Spleen (tissue), 11 donors: ENCODE measurements around the gene TMEM129. TPM values are rescaled to one million over a fixed set of nuclear protein-coding genes. Genes with fewer than 3 reads are reported as not detected.

ENCODE experiments used
- DNase-seq: peaks from one replicate; pipeline ENCODE4 v3.0.0-alpha.2; 2020
- H3K27ac ChIP-seq, 8 donors: fragments of 200-600 bp; sonication (generic) in 7 of 8; 1 replicate in 4 of 8; 2 replicates in 4 of 8; pipeline versions ENCODE4 v1.5.0 to v1.8.0; 2016 to 2021; ENCODE audit warnings: inconsistent platforms in 4 of 8, mild to moderate bottlenecking in 4 of 8, moderate library complexity in 1 of 8
- H3K27me3 ChIP-seq, 7 donors: fragments of 200-600 bp; sonication (generic) in 6 of 7; replicated peaks in 1 of 7; 1 replicate in 4 of 7; 2 replicates in 3 of 7; pipeline versions ENCODE4 v1.5.0 to v1.8.0; 2016 to 2021; ENCODE audit warnings: inconsistent platforms in 3 of 7, mild to moderate bottlenecking in 1 of 7
- H3K36me3 ChIP-seq, 6 donors: fragments of 200-600 bp; sonication (generic) in 5 of 6; 1 replicate in 4 of 6; 2 replicates in 2 of 6; pipeline versions ENCODE4 v1.5.0 to v1.8.0; 2016 to 2021; ENCODE audit warnings: inconsistent platforms in 2 of 6
- H3K4me1 ChIP-seq, 6 donors: fragments of 200-600 bp; sonication (generic) in 5 of 6; 1 replicate in 3 of 6; 2 replicates in 3 of 6; pipeline versions ENCODE4 v1.5.0 to v1.8.0; 2016 to 2021; ENCODE audit warnings: inconsistent platforms in 3 of 6
- H3K4me3 ChIP-seq, 8 donors: fragments of 200-600 bp; sonication (generic) in 7 of 8; 1 replicate in 4 of 8; 2 replicates in 4 of 8; pipeline versions ENCODE4 v1.5.0 to v1.8.0; 2016 to 2021; ENCODE audit warnings: inconsistent platforms in 4 of 8, mild to moderate bottlenecking in 4 of 8, moderate library complexity in 2 of 8
- H3K9me3 ChIP-seq, 8 donors: fragments of 200-600 bp; sonication (generic) in 7 of 8; 1 replicate in 4 of 8; 2 replicates in 4 of 8; pipeline versions ENCODE4 v1.5.0 to v1.8.0; 2016 to 2021; ENCODE audit warnings: inconsistent platforms in 4 of 8
- CTCF ChIP-seq, 11 experiments: fragments of 200-600 bp in 7 of 11; fragments of 450-650 bp in 4 of 11; sonication (generic) in 4 of 11; IDR thresholded peaks in 8 of 11; conservative IDR thresholded peaks in 3 of 11; 1 replicate in 7 of 11; 2 replicates in 4 of 11; pipeline versions ENCODE4 v1.4.0 to v1.8.0; 2016 to 2021; ENCODE audit warnings: antibody characterized with exemption in 11 of 11, inconsistent platforms in 4 of 11, mild to moderate bottlenecking in 1 of 11
- POLR2A ChIP-seq, 3 donors: fragments of 450-650 bp; IDR thresholded peaks; one replicate each; pipeline ENCODE4 v1.5.1; 2017; ENCODE audit warnings: antibody characterized with exemption in 3 of 3, mild to moderate bottlenecking in 1 of 3
- POLR2AphosphoS5 ChIP-seq, 3 donors: sonication (generic); formaldehyde crosslinking; IDR thresholded peaks; one replicate each; pipeline ENCODE4 v1.5.1; 2017; ENCODE audit warnings: antibody characterized with exemption in 3 of 3
- WGBS, 5 donors: extraction: QIAGEN DNeasy Blood & Tissue Kit in 3 of 5; methylation state at CpG; one replicate each; pipeline versions ENCODE4 v1.1.5 to v1.1.7; 2013 to 2018; 5-methylcytosine and 5-hydroxymethylcytosine counted together
- intact Hi-C: fragments of 100-400 bp; cut with DNase I; formaldehyde crosslinking; loops from one replicate; pipeline ENCODE4 v1.15.0; 2023; ENCODE audit warnings: low total_unique reads
- polyA plus RNA-seq, 3 donors: library from polyadenylated mRNA; stranded (reverse); fragments of 200-250 nt; gene quantifications; one replicate each; pipeline ENCODE4 v1.2.1, GENCODE V29; 2013
- total RNA-seq, 7 donors: library from RNA; depleted of rRNA in 3 of 7; stranded (reverse); fragments of >200 nt in 3 of 7; fragmentation: NEBNext Ultra II Directional in 4 of 7; extraction: Animal tissue kit (Norgen Biotek cat#: 25700) in 4 of 7; gene quantifications; one replicate each; pipeline versions ENCODE4 v1.1.0 to v1.2.1, GENCODE V29; 2016 to 2021
- donor health status: healthy with polysubstance abuse.
- donor health status: DM: no; HTN: no; CAD: no; lungs with moderate emphysema.
- donor health status: DM: no; HTN: no; CAD: no.
- donor health status: Bipolar disorder and iron deficiency.
- donor health status: healthy.
- donor health status: DM: no; HTN: no; CAD: no.
- donor health status: DM: yes; HTN: yes; CAD: no.

TMEM129 gene
- total and polyA plus RNA-seq, 10 donors = 17.2 to 51.0 (median 32.5) TPM

GRCh38 chr4:1670279-1670678, 50.8 kb downstream of the TMEM129 start:
- H3K9me3 ChIP-seq = no peaks in the 10 kb centered on the region
- no peak overlapping the region for H3K4me3 ChIP-seq
- DNase-seq = no peak
- WGBS, 5 donors = 96 to 100% (median 98%) methylated on average over 1 to 11 of the region's 11 CpGs
- intact Hi-C loops = no loop called here
- no peaks in the 10 kb centered on the region for H3K27me3 ChIP-seq
- H3K27ac ChIP-seq = no peak overlapping the region
- TF ChIP-seq CTCF (IDR thresholded peaks at IDR 0.05 in 8 of 11, conservative IDR thresholded peaks at IDR 0.05 in 3 of 11) = no peak
- no peak for TF ChIP-seq POLR2A (IDR thresholded peaks at IDR 0.05)
- no peak for TF ChIP-seq POLR2AphosphoS5 (IDR thresholded peaks at IDR 0.05)
- no peaks in the 10 kb centered on the region for H3K36me3 ChIP-seq
- H3K4me1 ChIP-seq = peaks cover 0 to 6% (median 0%) of the 10 kb centered on the region in 6 donors

- Histone ChIP-seq H3K9me3 (no peaks in the 10 kb centered on the region), H3K4me1 (peaks cover 0 to 6% (median 0%) of the 10 kb centered on the region in 6 donors), H3K36me3 (no peaks in the 10 kb centered on the region), H3K27ac (no peak overlapping the region), H3K27me3 (no peaks in the 10 kb centered on the region), H3K4me3 (no peak overlapping the region)
- intact Hi-C loops = no loop called here
- TF ChIP-seq POLR2AphosphoS5 (IDR thresholded peaks at IDR 0.05) = no peak
- TF ChIP-seq POLR2A (IDR thresholded peaks at IDR 0.05) = no peak
- no peak for TF ChIP-seq CTCF (IDR thresholded peaks at IDR 0.05 in 8 of 11, conservative IDR thresholded peaks at IDR 0.05 in 3 of 11)
- DNase-seq = no peak
- WGBS, 5 donors = 94 to 98% (median 96%) methylated on average over 13 to 21 of the region's 21 CpGs
Observed at GRCh38 chr4:1669850-1670249, 51.3 kb downstream of the TMEM129 start.

- H3K36me3 ChIP-seq = no peaks in the 10 kb centered on the region
- H3K4me3 ChIP-seq = no peak overlapping the region
- H3K27ac ChIP-seq = no peak overlapping the region
- intact Hi-C loops = no loop called here
- H3K9me3 ChIP-seq = no peaks in the 10 kb centered on the region
- peaks cover 0 to 6% (median 0%) of the 10 kb centered on the region in 6 donors for H3K4me1 ChIP-seq
- TF ChIP-seq POLR2AphosphoS5 (IDR thresholded peaks at IDR 0.05) (no peak), POLR2A (IDR thresholded peaks at IDR 0.05) (no peak), CTCF (IDR thresholded peaks at IDR 0.05 in 8 of 11, conservative IDR thresholded peaks at IDR 0.05 in 3 of 11) (no peak)
- DNase-seq = no peak
- 84 to 93% (median 88%) methylated on average over 5 to 12 of the region's 12 CpGs for WGBS, 5 donors
- H3K27me3 ChIP-seq = no peaks in the 10 kb centered on the region
Observed at GRCh38 chr4:1669270-1669669, 51.9 kb downstream of the TMEM129 start.

GRCh38 chr4:1668488-1668840, 52.7 kb downstream of the TMEM129 start:
- intact Hi-C loops = no loop called here
- no peak for TF ChIP-seq POLR2A (IDR thresholded peaks at IDR 0.05)
- TF ChIP-seq POLR2AphosphoS5 (IDR thresholded peaks at IDR 0.05) = no peak
- no peak for TF ChIP-seq CTCF (IDR thresholded peaks at IDR 0.05 in 8 of 11, conservative IDR thresholded peaks at IDR 0.05 in 3 of 11)

More at GRCh38 chr4:1668488-1668840, 52.7 kb downstream of the TMEM129 start:
- H3K9me3 ChIP-seq = no peaks in the 10 kb centered on the region
- H3K4me3 ChIP-seq = no peak overlapping the region
- H3K27me3 ChIP-seq = no peaks in the 10 kb centered on the region
- no peak overlapping the region for H3K27ac ChIP-seq
- H3K4me1 ChIP-seq = peaks cover 0 to 6% (median 0%) of the 10 kb centered on the region in 6 donors
- H3K36me3 ChIP-seq = no peaks in the 10 kb centered on the region
- 68 to 89% (median 80%) methylated on average over 4 to 8 of the region's 8 CpGs for WGBS, 5 donors
- no peak for DNase-seq
